Breast epithelium (tissue), 4 donors: ENCODE measurements around the gene STARD3. TPM values are rescaled to one million over a fixed set of nuclear protein-coding genes. Genes with fewer than 3 reads are reported as not detected.

Experiments
- DNase-seq, 2 donors: peaks; one replicate each; pipeline ENCODE4 v3.0.0-alpha.2; 2019; ENCODE audit warnings: low spot score in 2 of 2
- H3K27ac ChIP-seq, 2 donors: fragments of 200-600 bp; sonication (generic) in 1 of 2; one replicate each; pipeline ENCODE4 v1.5.1; 2016 to 2019; ENCODE audit warnings: mild to moderate bottlenecking in 1 of 2
- H3K27me3 ChIP-seq, 2 donors: fragments of 200-600 bp; sonication (generic) in 1 of 2; one replicate each; pipeline versions ENCODE4 v1.5.1 to v1.6.0; 2017 to 2019; ENCODE audit warnings: control low read depth in 1 of 2, mild to moderate bottlenecking in 1 of 2
- H3K36me3 ChIP-seq: fragments of 200-600 bp; one replicate; pipeline ENCODE4 v1.5.1; 2019
- H3K4me1 ChIP-seq, 2 donors: fragments of 200-600 bp; sonication (generic); one replicate each; pipeline ENCODE4 v1.5.1; 2016 to 2019; ENCODE audit warnings: control low read depth in 1 of 2
- H3K4me3 ChIP-seq, 3 donors: fragments of 200-600 bp; sonication (generic); 1 replicate in 2 of 3; 2 replicates in 1 of 3; pipeline ENCODE4 v1.5.1; 2016 to 2019; ENCODE audit warnings: mild to moderate bottlenecking in 3 of 3, moderate library complexity in 2 of 3
- H3K9me3 ChIP-seq, 2 donors: fragments of 200-600 bp; sonication (generic) in 1 of 2; one replicate each; pipeline ENCODE4 v1.5.1; 2016 to 2019; ENCODE audit warnings: control low read depth in 1 of 2
- POLR2A ChIP-seq: fragments of 450-650 bp; IDR thresholded peaks from one replicate; pipeline ENCODE4 v1.6.1; 2016; ENCODE audit warnings: antibody characterized with exemption, mild to moderate bottlenecking, moderate library complexity
- POLR2AphosphoS5 ChIP-seq, 3 donors: sonication (generic); formaldehyde crosslinking; IDR thresholded peaks; one replicate each; pipeline ENCODE4 v1.6.1; 2017; ENCODE audit warnings: antibody characterized with exemption in 3 of 3
- intact Hi-C: fragments of 100-400 bp; cut with DNase I; formaldehyde crosslinking; loops from one replicate; pipeline ENCODE4 v1.15.1; 2023; ENCODE audit warnings: low total_unique reads
- total RNA-seq, 3 donors: library from RNA; depleted of rRNA; stranded (reverse); fragments of >200 nt; gene quantifications; one replicate each; pipeline ENCODE4 v1.1.0, GENCODE V29; 2016
- TF ChIP-seq, protein P1 (sequence below), 3 donors: fragments of 450-650 bp; IDR thresholded peaks; one replicate each; pipeline ENCODE4 v1.5.1; 2016 to 2017; ENCODE audit warnings: antibody characterized with exemption in 3 of 3, mild to moderate bottlenecking in 3 of 3, moderate library complexity in 3 of 3

STARD3 gene
- total RNA-seq, 3 donors from 2014 or later: 37.0 to 43.9 (median 42.0) TPM

DNA sequence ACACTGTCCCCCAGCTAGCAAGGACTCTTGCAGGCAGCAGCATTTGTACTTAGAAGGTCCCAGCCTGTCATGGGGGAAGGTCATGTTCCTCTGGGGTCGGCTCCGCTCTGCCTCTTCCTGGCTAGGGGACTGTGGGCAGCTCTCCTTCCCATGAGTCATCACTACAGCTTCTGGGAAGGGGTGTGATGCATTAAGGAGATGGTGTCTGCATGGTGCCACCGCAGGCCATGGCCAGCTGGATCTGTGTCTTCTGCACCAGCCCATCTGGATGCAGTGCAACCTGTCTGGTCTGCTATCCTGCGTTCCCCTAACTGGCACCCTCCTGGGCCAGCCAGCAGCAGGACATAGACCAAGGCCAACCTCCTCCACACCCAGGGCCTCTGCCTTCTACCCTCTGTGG is 6.3 kb downstream of the STARD3 start:
- Histone ChIP-seq H3K27ac (no peak overlapping the region), H3K4me3 (no peak overlapping the region), H3K9me3 (no peaks in the 10 kb centered on the region), H3K4me1 (peaks cover 5 to 6% of the 10 kb centered on the region in 2 donors), H3K36me3 (no peaks in the 10 kb centered on the region), H3K27me3 (no peaks in the 10 kb centered on the region)
- no peak for TF ChIP-seq POLR2AphosphoS5 (IDR thresholded peaks at IDR 0.05)
- TF ChIP-seq POLR2A: no peak
- TF ChIP-seq, protein P1, sequence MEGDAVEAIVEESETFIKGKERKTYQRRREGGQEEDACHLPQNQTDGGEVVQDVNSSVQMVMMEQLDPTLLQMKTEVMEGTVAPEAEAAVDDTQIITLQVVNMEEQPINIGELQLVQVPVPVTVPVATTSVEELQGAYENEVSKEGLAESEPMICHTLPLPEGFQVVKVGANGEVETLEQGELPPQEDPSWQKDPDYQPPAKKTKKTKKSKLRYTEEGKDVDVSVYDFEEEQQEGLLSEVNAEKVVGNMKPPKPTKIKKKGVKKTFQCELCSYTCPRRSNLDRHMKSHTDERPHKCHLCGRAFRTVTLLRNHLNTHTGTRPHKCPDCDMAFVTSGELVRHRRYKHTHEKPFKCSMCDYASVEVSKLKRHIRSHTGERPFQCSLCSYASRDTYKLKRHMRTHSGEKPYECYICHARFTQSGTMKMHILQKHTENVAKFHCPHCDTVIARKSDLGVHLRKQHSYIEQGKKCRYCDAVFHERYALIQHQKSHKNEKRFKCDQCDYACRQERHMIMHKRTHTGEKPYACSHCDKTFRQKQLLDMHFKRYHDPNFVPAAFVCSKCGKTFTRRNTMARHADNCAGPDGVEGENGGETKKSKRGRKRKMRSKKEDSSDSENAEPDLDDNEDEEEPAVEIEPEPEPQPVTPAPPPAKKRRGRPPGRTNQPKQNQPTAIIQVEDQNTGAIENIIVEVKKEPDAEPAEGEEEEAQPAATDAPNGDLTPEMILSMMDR (IDR thresholded peaks at IDR 0.05): no peak
- no peak for DNase-seq
- intact Hi-C loops: no loop called here

DNA sequence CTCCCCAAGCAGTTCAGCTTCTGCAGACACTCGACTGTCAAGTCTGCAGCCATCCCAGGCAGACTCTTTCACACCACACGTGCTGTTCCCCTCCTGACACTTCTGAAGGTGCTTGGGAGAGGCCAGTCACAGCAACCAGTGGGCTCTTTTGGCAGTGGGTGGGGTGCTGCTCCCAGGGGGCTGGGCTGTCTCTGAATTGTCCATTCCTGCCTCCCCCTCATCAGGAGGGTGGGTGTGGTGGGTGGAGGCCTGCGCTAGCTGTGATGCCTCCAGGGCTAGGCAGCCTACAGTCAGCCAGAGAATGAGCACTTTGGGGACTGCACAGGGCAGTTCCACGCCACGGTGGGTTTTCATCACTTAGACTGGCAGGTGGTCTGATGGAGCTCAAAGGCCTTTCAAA is 10.3 kb downstream of the STARD3 start:
- intact Hi-C loops: no loop called here
- TF ChIP-seq, protein P1 (IDR thresholded peaks at IDR 0.05): no peak
- no peak for TF ChIP-seq POLR2AphosphoS5 (IDR thresholded peaks at IDR 0.05)
- TF ChIP-seq POLR2A: no peak
- Histone ChIP-seq H3K9me3 (no peaks in the 10 kb centered on the region), H3K4me1 (no peaks in the 10 kb centered on the region), H3K27me3 (no peaks in the 10 kb centered on the region), H3K27ac (no peak overlapping the region), H3K4me3 (no peak overlapping the region), H3K36me3 (no peaks in the 10 kb centered on the region)
- DNase-seq: no peak

DNA sequence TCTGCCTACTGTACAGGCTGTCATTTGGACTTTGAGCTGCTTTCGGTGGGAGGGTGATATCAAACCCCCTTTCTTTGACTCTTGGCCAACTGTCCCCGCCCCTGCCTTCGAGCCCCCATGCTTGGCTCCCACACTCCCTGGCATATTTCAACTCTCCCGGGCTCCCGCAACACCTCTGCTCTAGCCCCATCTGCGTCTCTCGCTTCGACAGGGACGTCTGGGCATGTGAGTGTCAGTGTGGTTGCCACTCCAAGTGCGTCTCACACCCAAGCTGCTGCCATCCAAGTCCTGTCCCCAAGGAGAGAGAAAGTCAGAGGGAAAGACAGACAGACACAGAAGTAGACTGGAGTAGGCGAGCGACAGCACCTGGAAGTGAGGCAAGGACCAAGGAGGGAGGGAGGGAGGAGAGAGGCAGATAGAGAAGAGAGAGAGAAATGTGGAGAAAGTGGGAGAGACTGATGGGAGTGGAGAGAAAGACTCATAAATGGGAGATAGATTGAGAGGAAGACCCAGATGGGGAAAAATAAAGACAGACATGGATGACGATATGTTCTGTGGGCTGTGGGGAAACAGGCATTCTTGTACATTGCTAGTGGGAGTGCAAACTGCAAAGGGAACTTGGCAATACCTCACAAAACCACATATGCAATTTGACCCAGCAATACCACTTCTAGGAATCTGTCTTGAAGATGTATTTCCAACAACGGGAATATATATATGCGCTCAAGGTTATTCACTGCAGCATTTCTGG is 11.8 kb downstream of the STARD3 start:
- DNase-seq: no peak
- intact Hi-C loops: no loop called here
- H3K27me3 ChIP-seq: no peaks in the 10 kb centered on the region
- H3K4me3 ChIP-seq: no peak overlapping the region
- no peaks in the 10 kb centered on the region for H3K36me3 ChIP-seq
- H3K9me3 ChIP-seq: no peaks in the 10 kb centered on the region
- no peak overlapping the region for H3K27ac ChIP-seq
- H3K4me1 ChIP-seq: no peaks in the 10 kb centered on the region
- no peak for TF ChIP-seq POLR2A

DNA sequence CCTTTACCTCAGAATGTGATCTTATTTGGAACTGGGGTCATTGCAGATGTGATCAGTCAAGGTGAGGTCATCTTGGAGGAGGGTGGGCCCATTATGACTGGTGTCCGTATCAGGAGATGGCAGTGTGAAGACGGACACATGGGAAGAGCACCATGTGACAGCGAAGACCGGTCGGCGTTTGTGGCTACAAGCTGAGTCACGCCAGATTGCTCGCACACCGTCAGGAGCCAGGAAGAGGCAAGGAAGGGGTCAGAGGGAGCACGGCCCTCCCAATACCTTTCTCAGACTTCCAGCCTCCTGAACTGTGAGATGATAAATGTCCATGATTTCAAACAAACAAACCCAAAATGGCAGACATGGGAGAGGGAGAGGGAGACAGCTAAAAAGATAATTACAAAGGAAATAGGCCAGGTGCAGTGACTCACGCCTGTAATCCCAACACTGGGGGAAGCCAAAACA is 13.2 kb downstream of the STARD3 start:
- H3K27me3 ChIP-seq: no peaks in the 10 kb centered on the region
- H3K9me3 ChIP-seq: no peaks in the 10 kb centered on the region
- TF ChIP-seq POLR2AphosphoS5 (IDR thresholded peaks at IDR 0.05) (no peak), POLR2A (no peak)
- TF ChIP-seq, protein P1 (IDR thresholded peaks at IDR 0.05): no peak
- no peak for DNase-seq
- H3K4me3 ChIP-seq: no peak overlapping the region
- intact Hi-C loops: no loop called here
- H3K36me3 ChIP-seq: no peaks in the 10 kb centered on the region
- H3K27ac ChIP-seq: no peak overlapping the region
- no peaks in the 10 kb centered on the region for H3K4me1 ChIP-seq

DNA sequence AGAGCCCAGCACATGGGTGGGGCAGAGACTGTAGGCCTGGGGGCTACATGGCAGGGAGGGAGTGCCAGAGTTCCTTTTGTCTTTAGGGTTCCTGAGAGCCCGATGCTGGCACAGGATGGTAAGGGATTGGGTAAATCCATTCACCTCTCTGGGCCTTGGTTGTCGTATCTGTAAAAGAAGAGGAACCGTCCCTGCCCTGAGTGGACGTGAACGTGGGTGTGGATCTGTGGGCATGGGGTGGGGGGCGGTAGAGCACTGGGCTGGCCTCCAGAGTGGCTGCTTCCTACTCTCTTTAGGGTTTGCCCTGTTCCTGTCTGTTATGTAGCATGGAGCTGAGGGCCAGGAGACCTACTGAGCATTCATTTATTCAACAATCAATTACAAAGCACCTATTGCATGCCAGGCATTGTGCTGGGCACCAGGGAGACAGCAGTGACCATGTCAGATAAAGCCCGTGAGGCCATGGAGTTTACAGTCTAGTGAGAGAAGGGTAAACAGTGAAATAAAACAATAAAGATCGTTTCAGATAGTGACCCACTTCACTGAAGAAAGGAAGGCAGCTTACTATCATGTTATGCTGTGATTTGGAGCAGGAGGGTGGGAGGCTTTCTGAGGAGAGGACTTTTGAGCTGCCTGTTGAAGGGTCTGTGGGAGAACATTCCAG is 15.1 kb downstream of the STARD3 start:
- no peak for DNase-seq
- TF ChIP-seq POLR2A (no peak), POLR2AphosphoS5 (IDR thresholded peaks at IDR 0.05) (no peak)
- TF ChIP-seq, protein P1 (IDR thresholded peaks at IDR 0.05): no peak
- Histone ChIP-seq H3K4me1 (no peaks in the 10 kb centered on the region), H3K9me3 (no peaks in the 10 kb centered on the region), H3K4me3 (no peak overlapping the region), H3K27ac (peak overlapping the region; percentile 50 to 58), H3K36me3 (no peaks in the 10 kb centered on the region), H3K27me3 (no peaks in the 10 kb centered on the region)
- intact Hi-C loops: no loop called here
